GM12864 (cell line): ENCODE data around the gene HTRA3.

Source experiments
- DNase-seq: peaks from one replicate; pipeline ENCODE4 v3.0.0-alpha.2; 2011; ENCODE audit warnings: low read depth
- H3K4me3 ChIP-seq: 2 replicates; pipeline ENCODE4 v1.5.1; 2011; ENCODE audit warnings: mild to moderate bottlenecking, low read depth, low read length, control low read depth
- TF ChIP-seq, protein P1 (sequence below): IDR thresholded peaks from 2 replicates; pipeline ENCODE4 v1.5.1; 2011; ENCODE audit warnings: low read depth, mild to moderate bottlenecking, moderate library complexity, low read length, control low read depth, inconsistent platforms; ENCODE audit errors: missing control alignments

The HTRA3 gene

DNA sequence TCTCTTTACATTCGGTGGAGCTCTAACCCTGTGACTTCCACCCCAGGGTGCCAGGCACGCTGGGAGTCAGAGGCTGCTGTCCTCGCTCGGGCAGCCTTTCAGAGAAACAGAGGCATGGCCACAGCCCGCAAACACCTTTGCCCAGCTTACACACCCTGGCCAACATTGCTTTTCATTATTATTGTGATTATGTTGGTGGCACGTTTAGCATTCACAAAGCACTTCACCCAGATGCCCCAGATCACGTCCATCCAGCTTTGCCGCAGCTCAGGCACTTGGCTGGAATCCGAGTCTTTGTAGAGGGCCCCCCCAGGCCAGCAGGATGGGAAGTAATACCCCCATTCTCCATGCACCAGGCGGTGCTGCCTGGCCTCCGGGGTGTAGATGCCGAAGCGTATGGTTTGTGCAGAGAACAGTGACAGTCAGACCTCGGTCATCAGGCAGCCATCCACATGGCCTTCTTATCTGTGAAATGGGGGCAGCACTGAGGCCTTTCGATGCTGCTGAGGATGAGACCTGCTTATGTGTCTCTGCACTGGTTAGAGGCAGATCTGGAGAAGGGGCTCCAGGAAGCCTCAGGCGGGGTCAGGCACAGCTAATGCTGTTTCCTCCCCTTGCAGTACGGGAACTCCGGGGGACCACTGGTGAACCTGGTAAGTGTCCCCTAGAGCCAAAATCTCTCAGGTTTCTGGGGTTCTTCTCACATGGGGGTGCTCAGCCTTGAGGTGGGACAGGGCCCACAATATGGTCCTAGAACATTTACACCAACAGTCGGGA is 22.3 kb downstream of the HTRA3 start:
- TF ChIP-seq, protein P1, sequence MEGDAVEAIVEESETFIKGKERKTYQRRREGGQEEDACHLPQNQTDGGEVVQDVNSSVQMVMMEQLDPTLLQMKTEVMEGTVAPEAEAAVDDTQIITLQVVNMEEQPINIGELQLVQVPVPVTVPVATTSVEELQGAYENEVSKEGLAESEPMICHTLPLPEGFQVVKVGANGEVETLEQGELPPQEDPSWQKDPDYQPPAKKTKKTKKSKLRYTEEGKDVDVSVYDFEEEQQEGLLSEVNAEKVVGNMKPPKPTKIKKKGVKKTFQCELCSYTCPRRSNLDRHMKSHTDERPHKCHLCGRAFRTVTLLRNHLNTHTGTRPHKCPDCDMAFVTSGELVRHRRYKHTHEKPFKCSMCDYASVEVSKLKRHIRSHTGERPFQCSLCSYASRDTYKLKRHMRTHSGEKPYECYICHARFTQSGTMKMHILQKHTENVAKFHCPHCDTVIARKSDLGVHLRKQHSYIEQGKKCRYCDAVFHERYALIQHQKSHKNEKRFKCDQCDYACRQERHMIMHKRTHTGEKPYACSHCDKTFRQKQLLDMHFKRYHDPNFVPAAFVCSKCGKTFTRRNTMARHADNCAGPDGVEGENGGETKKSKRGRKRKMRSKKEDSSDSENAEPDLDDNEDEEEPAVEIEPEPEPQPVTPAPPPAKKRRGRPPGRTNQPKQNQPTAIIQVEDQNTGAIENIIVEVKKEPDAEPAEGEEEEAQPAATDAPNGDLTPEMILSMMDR, result no peak
- no peak for DNase-seq

DNA sequence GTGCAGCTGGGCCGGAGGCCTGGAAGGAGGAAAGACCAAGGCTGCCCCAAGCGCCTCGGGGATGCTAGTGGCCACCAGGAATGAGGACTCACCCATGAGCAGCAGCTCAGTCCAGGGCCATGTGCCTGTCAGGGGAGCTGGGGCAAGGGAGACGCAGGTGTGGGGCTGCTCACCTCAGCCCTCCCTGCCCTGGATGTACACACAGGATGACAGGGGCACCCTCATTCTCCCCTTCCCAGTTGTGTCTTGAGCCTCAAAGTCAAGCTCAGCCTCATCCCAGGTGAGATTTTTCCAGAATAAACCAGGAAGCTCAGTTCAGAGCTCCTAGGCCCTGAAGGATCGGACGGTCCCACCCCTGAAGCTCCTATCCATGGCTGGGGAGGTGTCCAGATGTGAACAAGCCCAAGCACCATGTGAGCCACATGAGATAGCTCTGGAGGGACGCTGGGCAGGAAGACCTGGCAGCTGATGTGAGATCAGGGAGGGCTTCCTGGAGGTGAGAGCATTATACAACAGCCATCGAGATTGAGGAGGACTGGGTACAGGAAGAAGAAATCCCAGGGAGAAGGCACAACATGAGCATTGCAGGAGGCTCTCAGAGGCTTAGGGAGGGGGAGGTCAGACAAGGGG is 23.0 kb downstream of the HTRA3 start:
- TF ChIP-seq, protein P1, result no peak
- H3K4me3 ChIP-seq, result no peak overlapping the region
- no peak for DNase-seq

More for the DNA sequence above, 22.3 kb downstream of the HTRA3 start:
- H3K4me3 ChIP-seq, result no peak overlapping the region

DNA sequence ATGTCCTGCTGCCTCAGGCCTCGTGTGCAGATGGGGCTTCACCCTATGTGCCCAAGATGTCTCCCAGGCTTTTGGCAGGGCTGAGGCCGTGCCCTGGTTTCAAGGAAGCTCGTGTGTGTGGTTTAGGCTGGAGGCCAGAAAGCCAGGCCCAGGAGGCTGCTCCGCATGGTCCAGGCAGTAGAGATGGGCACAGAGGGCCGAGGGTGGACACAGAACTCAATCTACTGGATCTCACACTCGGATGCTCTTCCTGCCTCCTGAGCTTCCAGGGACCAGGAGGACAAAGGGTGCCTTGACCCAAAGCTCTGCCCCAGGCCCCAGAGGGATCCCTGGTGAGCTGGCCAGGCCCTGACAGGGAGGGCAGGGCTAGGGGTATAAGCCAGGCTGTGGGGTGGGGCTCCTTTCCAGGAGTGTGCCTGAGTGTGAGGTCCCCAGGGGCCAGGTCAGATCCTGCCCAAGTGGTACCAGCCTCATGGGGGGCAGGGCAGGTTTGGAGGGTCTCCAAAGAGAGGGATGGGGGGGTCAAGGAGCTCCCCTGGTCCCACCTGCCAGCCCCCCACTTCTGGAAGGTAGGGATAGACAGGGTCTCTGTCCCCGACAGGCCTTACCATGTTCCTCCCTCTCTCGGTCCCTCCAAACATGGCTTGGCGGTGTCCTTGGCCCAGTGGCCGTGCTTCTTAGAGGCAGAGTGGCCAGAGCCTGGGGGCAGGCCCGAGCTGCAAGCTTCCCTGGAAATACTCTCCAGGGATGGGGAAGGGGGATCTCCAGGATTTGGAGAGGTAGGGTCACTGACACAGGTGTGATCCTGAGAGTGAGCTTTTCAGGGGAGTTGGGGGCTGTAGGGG is 23.8 kb downstream of the HTRA3 start:
- TF ChIP-seq, protein P1, result no peak
- no peak for DNase-seq
- H3K4me3 ChIP-seq, result no peak overlapping the region

DNA sequence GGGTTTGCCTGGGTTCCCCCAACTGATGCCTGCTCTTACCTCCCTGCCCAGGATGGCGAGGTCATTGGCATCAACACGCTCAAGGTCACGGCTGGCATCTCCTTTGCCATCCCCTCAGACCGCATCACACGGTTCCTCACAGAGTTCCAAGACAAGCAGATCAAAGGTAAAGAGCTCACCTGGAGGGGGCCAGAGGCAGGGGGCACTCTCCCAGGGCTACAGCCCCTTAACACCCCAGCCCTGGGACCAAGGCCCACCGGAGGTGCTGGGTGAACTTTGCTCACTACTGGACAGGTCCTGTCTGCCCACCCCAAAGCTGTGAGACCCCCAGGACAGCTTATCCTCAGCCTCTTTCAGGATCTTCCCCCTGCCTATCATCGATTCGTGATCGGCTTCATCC is 24.5 kb downstream of the HTRA3 start:
- no peak for DNase-seq
- no peak overlapping the region for H3K4me3 ChIP-seq
- TF ChIP-seq, protein P1, result no peak

DNA sequence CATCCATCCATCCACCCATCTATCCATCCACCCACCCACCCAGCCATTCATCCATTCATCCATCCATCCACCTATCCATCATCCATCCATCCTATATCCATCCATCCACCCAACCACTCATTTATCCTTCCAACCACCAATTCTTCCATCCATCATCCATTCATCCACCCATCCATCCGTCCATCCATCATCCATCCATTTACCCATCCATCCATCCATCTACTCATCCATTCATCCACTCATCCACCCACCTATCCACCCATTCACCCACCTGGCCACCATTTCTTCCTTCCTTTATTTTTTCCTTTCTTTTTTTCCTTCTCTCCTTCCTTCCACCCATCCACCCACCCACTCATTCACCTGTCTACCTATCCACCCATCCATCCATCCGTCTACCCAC is 25.2 kb downstream of the HTRA3 start:
- TF ChIP-seq, protein P1, result no peak
- no peak overlapping the region for H3K4me3 ChIP-seq
- no peak for DNase-seq

DNA sequence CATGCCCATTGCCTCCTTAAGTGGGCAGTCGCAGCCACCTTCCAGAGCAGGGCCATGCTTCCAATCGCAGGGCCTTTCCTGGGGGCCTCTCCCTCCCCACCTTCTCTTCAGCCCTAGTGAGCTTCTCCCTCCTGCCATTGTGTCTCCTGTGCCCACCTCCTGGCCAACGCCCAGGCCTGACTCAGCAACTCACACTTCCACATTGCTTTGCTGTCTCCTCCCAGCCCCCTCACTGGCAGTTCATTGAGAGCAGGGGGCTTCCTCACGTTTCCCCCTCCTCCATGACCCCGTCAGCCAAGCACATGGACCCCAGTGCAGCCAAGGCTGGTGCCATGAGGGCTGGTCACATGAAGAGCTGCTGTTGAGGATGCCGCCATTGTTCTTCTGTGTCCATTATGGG is 25.9 kb downstream of the HTRA3 start:
- no peak for DNase-seq

More for the DNA sequence above, 25.9 kb downstream of the HTRA3 start:
- TF ChIP-seq, protein P1, result no peak
- no peak overlapping the region for H3K4me3 ChIP-seq
